PC-3 (cell line): ENCODE results near the gene DGKI. TPM values are rescaled to one million over a fixed set of nuclear protein-coding genes. Genes with fewer than 3 reads are reported as not detected.
A peak's percentile ranks its signal among the peaks of the same experiment; 100 is the strongest.

ENCODE experiments used
- ATAC-seq: fragments of 200-7000 bp; cut with Tn5 transposase; 2 replicates; pipeline ENCODE4 v1.9.1; 2020; ENCODE audit warnings: mild to moderate bottlenecking, moderate library complexity
- BruUV-seq: library from RNA; stranded (reverse); fragments of 400-500 nt; replicated peaks from 2 replicates; lab custom pipeline; 2021; lab: Mats Ljungman, UMichigan
- CTCF ChIA-PET: fragments of 300-600 bp; sonication (Branson Sonifier 250); formaldehyde crosslinking; loops from one replicate; lab custom pipeline; 2022; ENCODE audit warnings: antibody characterized with exemption; lab: Charles Lee
- POLR2A ChIA-PET: fragments of 300-600 bp; sonication (Branson Sonifier 250); formaldehyde crosslinking; loops from one replicate; lab custom pipeline; 2022; ENCODE audit warnings: antibody characterized with exemption; ENCODE audit not compliant: unreplicated experiment; lab: Charles Lee
- DNase-seq: peaks from one replicate; pipeline ENCODE4 v3.0.0-alpha.2; 2015
- H2AFZ ChIP-seq: fragments of 300-600 bp; sonication (generic); 2 replicates; pipeline ENCODE4 v1.6.0; 2016; ENCODE audit warnings: antibody characterized with exemption, low read length
- H3F3A ChIP-seq: fragments of 300-600 bp; sonication (generic); one replicate; pipeline ENCODE4 v1.6.0; 2017; ENCODE audit warnings: antibody characterized with exemption, low read length, control low read depth, mild to moderate bottlenecking; ENCODE audit not compliant: unreplicated experiment
- H3K27ac ChIP-seq: fragments of 300-600 bp; sonication (generic); 2 replicates; pipeline ENCODE4 v1.5.1; 2016; ENCODE audit warnings: mild to moderate bottlenecking, low read length
- H3K27me3 ChIP-seq: fragments of 300-600 bp; sonication (generic); 2 replicates; pipeline ENCODE4 v1.6.1; 2016; ENCODE audit warnings: low read length, mixed read lengths
- H3K36me3 ChIP-seq: fragments of 300-600 bp; sonication (generic); 2 replicates; pipeline ENCODE4 v1.6.1; 2016; ENCODE audit warnings: low read depth, mixed run types, low read length, mixed read lengths
- H3K4me1 ChIP-seq: fragments of 300-600 bp; sonication (generic); 2 replicates; pipeline ENCODE4 v1.5.1; 2016; ENCODE audit warnings: low read length; ENCODE audit not compliant: insufficient read depth
- H3K4me2 ChIP-seq: fragments of 300-600 bp; sonication (generic); 2 replicates; pipeline ENCODE4 v1.6.0; 2016; ENCODE audit warnings: low read length
- H3K4me3 ChIP-seq: fragments of 300-600 bp; sonication (generic); 2 replicates; pipeline ENCODE4 v1.5.1; 2016; ENCODE audit warnings: mild to moderate bottlenecking, low read length, mixed read lengths
- H3K79me2 ChIP-seq: fragments of 300-600 bp; sonication (generic); 2 replicates; pipeline ENCODE4 v1.6.1; 2017; ENCODE audit warnings: low read length, mixed read lengths
- H3K9ac ChIP-seq: fragments of 300-600 bp; sonication (generic); 2 replicates; pipeline ENCODE4 v1.6.0; 2016; ENCODE audit warnings: mild to moderate bottlenecking, low read length
- H3K9me2 ChIP-seq: fragments of 300-600 bp; sonication (generic); replicated peaks from 2 replicates; pipeline ENCODE4 v1.6.1; 2016; ENCODE audit warnings: mixed run types, low read length, mixed read lengths
- H3K9me3 ChIP-seq: fragments of 300-600 bp; sonication (generic); 2 replicates; pipeline ENCODE4 v1.6.1; 2016; ENCODE audit warnings: low read length, mixed read lengths
- H4K20me1 ChIP-seq: fragments of 300-600 bp; sonication (generic); 2 replicates; pipeline ENCODE4 v1.6.1; 2016; ENCODE audit warnings: low read length, mixed read lengths
- EZH2 ChIP-seq: fragments of 300-600 bp; sonication (generic); IDR thresholded peaks from one replicate; pipeline ENCODE4 v1.6.1; 2017; ENCODE audit warnings: antibody characterized with exemption, mild to moderate bottlenecking, low read length; ENCODE audit not compliant: unreplicated experiment
- EZH2phosphoT487 ChIP-seq: fragments of 300-600 bp; sonication (generic); IDR thresholded peaks from 2 replicates; pipeline ENCODE4 v1.6.1; 2018; ENCODE audit warnings: mild to moderate bottlenecking, antibody characterized with exemption, low read length, borderline replicate concordance
- intact Hi-C: fragments of 100-400 bp; cut with micrococcal nuclease; formaldehyde crosslinking; loops from 2 replicates; pipeline ENCODE4 v1.9.0; 2023
- total RNA-seq: library from RNA; depleted of rRNA; stranded (reverse); fragments of >200 nt; gene quantifications from 2 replicates; pipeline ENCODE4 v1.2.3, GENCODE V29; 2014
- TF ChIP-seq, protein P1 (sequence below): fragments of 300-600 bp; sonication (generic); conservative IDR thresholded peaks from 2 replicates; pipeline ENCODE4 v1.5.1; 2017; ENCODE audit warnings: antibody characterized with exemption, low read depth, mild to moderate bottlenecking, low read length

The DGKI gene
- total RNA-seq, 1 experiment from 2014 or later: not detected

DNA sequence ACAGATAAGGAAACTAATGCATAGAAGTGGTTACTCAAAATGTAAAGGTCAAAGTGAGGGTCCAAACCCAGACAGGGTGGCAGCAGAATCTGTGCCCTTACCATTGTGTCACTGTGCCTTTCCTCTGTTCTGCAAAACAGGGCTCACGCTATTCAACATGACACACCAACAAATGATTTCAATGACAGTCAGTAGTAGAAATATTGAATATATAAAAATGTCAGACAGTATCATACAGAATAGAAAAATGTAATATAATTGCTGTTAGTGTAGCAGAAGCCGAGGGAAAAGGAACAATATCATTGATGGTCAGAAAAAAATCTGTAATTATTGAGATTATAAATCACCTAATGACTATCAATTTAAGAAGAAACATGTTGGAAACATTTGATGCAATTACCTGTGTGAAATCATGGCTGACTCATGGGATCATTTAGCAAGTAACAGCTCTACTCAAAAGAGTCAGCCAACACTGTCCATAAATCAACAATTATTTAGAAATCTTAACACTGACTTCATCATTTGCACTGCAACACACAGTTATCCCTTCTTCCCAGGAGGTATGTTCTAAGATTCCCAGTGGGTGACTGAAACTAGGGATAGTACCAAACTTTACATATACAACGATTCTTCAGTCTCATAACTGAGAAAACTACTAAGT lies 198.7 kb downstream of the DGKI start:
- Histone ChIP-seq H3K9me2 (0 out of 2 replicates have a peak, but pooled peaks cover 3% of the 10 kb centered on the region), H3K4me1 (peaks cover 7% of the 10 kb centered on the region; the same call in 1 of the 2 replicates), H3K27me3 (peaks cover 29% of the 10 kb centered on the region), H3K36me3 (no peaks in the 10 kb centered on the region), H3F3A (no peaks in the 10 kb centered on the region), H2AFZ (no peak overlapping the region), H3K4me2 (no peak overlapping the region), H3K9me3 (no peaks in the 10 kb centered on the region), H3K27ac (no peak overlapping the region), H3K9ac (no peak overlapping the region), H3K4me3 (no peak overlapping the region), H4K20me1 (no peaks in the 10 kb centered on the region), H3K79me2 (no peaks in the 10 kb centered on the region)
- ATAC-seq (no peak), DNase-seq (no peak)
- intact Hi-C loops: no loop called here
- CTCF ChIA-PET: no interaction called here
- no TSS peak for BruUV-seq
- POLR2A ChIA-PET: no interaction called here
- TF ChIP-seq, protein P1, sequence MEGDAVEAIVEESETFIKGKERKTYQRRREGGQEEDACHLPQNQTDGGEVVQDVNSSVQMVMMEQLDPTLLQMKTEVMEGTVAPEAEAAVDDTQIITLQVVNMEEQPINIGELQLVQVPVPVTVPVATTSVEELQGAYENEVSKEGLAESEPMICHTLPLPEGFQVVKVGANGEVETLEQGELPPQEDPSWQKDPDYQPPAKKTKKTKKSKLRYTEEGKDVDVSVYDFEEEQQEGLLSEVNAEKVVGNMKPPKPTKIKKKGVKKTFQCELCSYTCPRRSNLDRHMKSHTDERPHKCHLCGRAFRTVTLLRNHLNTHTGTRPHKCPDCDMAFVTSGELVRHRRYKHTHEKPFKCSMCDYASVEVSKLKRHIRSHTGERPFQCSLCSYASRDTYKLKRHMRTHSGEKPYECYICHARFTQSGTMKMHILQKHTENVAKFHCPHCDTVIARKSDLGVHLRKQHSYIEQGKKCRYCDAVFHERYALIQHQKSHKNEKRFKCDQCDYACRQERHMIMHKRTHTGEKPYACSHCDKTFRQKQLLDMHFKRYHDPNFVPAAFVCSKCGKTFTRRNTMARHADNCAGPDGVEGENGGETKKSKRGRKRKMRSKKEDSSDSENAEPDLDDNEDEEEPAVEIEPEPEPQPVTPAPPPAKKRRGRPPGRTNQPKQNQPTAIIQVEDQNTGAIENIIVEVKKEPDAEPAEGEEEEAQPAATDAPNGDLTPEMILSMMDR: no peak
- TF ChIP-seq EZH2phosphoT487 (no peak), EZH2 (no peak)

DNA sequence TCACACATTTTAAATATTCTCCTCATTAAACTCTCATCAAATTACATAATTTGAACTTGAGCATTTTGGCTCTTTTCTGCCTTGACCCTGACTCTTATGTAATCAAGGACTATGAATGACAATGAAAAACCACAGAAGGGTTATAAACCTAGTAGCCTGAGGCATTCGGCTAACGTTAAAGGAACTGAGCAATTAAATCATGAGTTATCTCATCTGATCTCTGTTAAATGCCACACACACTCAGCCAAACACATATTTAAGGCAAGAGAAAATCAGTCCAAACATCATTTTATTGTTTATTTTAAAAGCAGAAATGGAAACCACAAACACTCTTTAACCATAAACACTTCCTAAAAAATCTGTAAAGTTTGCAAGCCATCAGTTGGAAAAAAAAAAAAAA lies 204.3 kb downstream of the DGKI start:
- Histone ChIP-seq H3K9me2 (no peaks in the 10 kb centered on the region), H3K4me3 (no peak overlapping the region), H3K79me2 (no peaks in the 10 kb centered on the region), H3K27ac (no peak overlapping the region), H3F3A (no peaks in the 10 kb centered on the region), H4K20me1 (no peaks in the 10 kb centered on the region), H3K36me3 (no peaks in the 10 kb centered on the region), H3K27me3 (peaks cover 19% of the 10 kb centered on the region), H2AFZ (no peak overlapping the region), H3K4me1 (no peaks in the 10 kb centered on the region), H3K4me2 (no peak overlapping the region), H3K9ac (no peak overlapping the region), H3K9me3 (no peaks in the 10 kb centered on the region)
- POLR2A ChIA-PET: no interaction called here
- intact Hi-C loops: no loop called here
- peak; percentile 72 for DNase-seq
- no TSS peak for BruUV-seq
- no peak for ATAC-seq
- CTCF ChIA-PET: no interaction called here
- no peak for TF ChIP-seq EZH2
- TF ChIP-seq EZH2phosphoT487: no peak
- TF ChIP-seq, protein P1: no peak

DNA sequence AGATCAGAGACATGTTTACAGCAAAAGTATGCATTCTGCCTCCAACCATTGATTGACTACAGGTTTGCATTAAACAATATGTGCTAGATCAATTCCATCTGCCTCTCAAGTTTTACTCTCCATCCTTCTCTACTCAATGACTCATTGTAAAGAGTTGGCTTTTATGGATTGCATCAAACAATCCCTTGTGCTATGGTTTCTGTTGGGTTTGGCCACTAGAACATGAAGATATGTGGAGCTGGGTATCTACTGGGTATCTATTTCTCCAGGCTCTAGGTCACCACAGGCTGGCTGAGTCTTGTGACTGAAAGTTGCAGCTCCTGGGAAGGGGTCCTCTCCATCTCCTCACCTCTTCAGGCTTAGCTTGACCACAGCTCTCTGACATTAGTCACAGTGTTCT lies 204.7 kb downstream of the DGKI start:
- POLR2A ChIA-PET: no interaction called here

More for the DNA sequence above, 204.7 kb downstream of the DGKI start:
- Histone ChIP-seq H3K9me2 (no peaks in the 10 kb centered on the region), H3K9ac (no peak overlapping the region), H3K27me3 (peaks cover 15% of the 10 kb centered on the region), H3K27ac (no peak overlapping the region), H2AFZ (no peak overlapping the region), H3K4me3 (no peak overlapping the region), H3F3A (no peaks in the 10 kb centered on the region), H3K4me1 (no peaks in the 10 kb centered on the region), H3K79me2 (no peaks in the 10 kb centered on the region), H3K9me3 (no peaks in the 10 kb centered on the region), H4K20me1 (no peaks in the 10 kb centered on the region), H3K36me3 (no peaks in the 10 kb centered on the region), H3K4me2 (no peak overlapping the region)
- CTCF ChIA-PET: no interaction called here
- DNase-seq (no peak), ATAC-seq (no peak)
- intact Hi-C loops: no loop called here
- no TSS peak for BruUV-seq
- TF ChIP-seq EZH2: no peak
- no peak for TF ChIP-seq EZH2phosphoT487
